Measurements from ENCODE around the gene FBP2. TPM values are rescaled to one million over a fixed set of nuclear protein-coding genes. Genes with fewer than 3 reads are reported as not detected.

The FBP2 gene
- total and polyA plus RNA-seq, 10 of the 15 experiments (the other 5 are each of a cell fraction or from before 2014, with no cell fraction given) = 0.07 to 1.1 (median 0.12) TPM; not detected in 6

- peaks cover 0 to 10% of the 10 kb centered on the region in 2 experiments; a peak in 2 of 4 replicates for H3K27me3 ChIP-seq (replicated peaks in 1 of 2; ENCODE audit: control insufficient read depth in 2 of 2, insufficient read depth in 2 of 2, low read length in 1 of 2)
- intact Hi-C loops (cut with micrococcal nuclease; ENCODE audit: unreplicated experiment) (loop anchor here (1.0 kb wide), 1 partner anchor 49 kb away; no protein-coding TSS in a partner anchor), in situ Hi-C loops (cut with MboI) (no loop called here)
- H4K20me1 ChIP-seq (ENCODE audit: control insufficient read depth, insufficient read depth) = no peaks in the 10 kb centered on the region
- H3K79me2 ChIP-seq (ENCODE audit: control insufficient read depth, insufficient read depth, low read length) = no peaks in the 10 kb centered on the region
- H3K27ac ChIP-seq (ENCODE audit: control insufficient read depth, insufficient read depth) = no peak overlapping the region
- no TSS peak for BruUV-seq (replicated peaks)
- ChIA-PET CTCF (interaction anchor here (1.0 to 1.3 kb wide), 3 partner anchors 46 to 52 kb away, joined by 3 to 5 read pairs (median 4); partner anchors contain the start of gene PCAT7), RAD21 (ENCODE audit: unreplicated experiment) (no interaction called here), POLR2A (no interaction called here), SMC1A (ENCODE audit: uncharacterized antibody, unreplicated experiment) (interaction anchor here (1.6 to 2.0 kb wide), 2 partner anchors 17 to 49 kb away, joined by 4 to 5 read pairs; partner anchors contain the start of gene PCAT7)
- ATAC-seq = peak; percentile 95
- H3K4me2 ChIP-seq (ENCODE audit: control insufficient read depth, insufficient read depth) = no peak overlapping the region
- no peaks in the 10 kb centered on the region for H3K9me3 ChIP-seq (replicated peaks; ENCODE audit: control insufficient read depth, insufficient read depth, low read length)
- no peak overlapping the region for H2AFZ ChIP-seq (ENCODE audit: control insufficient read depth, low read depth, low read length)
- no peak overlapping the region for H3K4me3 ChIP-seq
- DNase-seq (ENCODE audit: low read depth, low spot score) = peak; percentile 16
- no peaks in the 10 kb centered on the region for H3K36me3 ChIP-seq (ENCODE audit: control insufficient read depth in 2 of 2, insufficient read depth in 2 of 2, low read length in 1 of 2)
- peak; percentile 76 for FAIRE-seq
- 23% methylated on average over 21 of the region's 21 CpGs for WGBS (ENCODE audit: insufficient coverage, insufficient replicate concordance, low lambda C conversion rate, missing lambda C conversion rate)
- no peak overlapping the region for H3K9ac ChIP-seq (ENCODE audit: control insufficient read depth, insufficient read depth, low read length)
- peaks cover 3% of the 10 kb centered on the region; the same call in 1 of the 2 replicates for H3K4me1 ChIP-seq (ENCODE audit: control insufficient read depth, insufficient read depth, low read length)
- no peak for TF ChIP-seq REST (IDR thresholded peaks at IDR 0.05; ENCODE audit: low read depth, low read length)
- no peak for TF ChIP-seq STAT3 (IDR thresholded peaks at IDR 0.05; ENCODE audit: low read depth, low read length)
- TF ChIP-seq RCOR1 (conservative IDR thresholded peaks at IDR 0.05; ENCODE audit: low read depth, low read length) = no peak
- no peak for TF ChIP-seq PRDM15 (CRISPR knock-in tag; IDR thresholded peaks at IDR 0.05)
- no peak for TF ChIP-seq PKNOX1 (IDR thresholded peaks at IDR 0.05)
- no peak for TF ChIP-seq RELA (IDR thresholded peaks at IDR 0.05; ENCODE audit: borderline replicate concordance, partially characterized antibody)
- TF ChIP-seq RELB (IDR thresholded peaks at IDR 0.05; ENCODE audit: low read depth) = no peak
- no peak for TF ChIP-seq POLR2AphosphoS2 (IDR thresholded peaks at IDR 0.05; ENCODE audit: low read depth, low read length)
Measured at GRCh38 chr9:94603259-94604160, 9.9 kb upstream of the FBP2 start.
